Fibroblast of upper back skin (primary cell): ENCODE measurements around the gene KIF14.
"Not testable (repeated sequence)": the region's sequence is repeated elsewhere in the genome, so short reads cannot be mapped to it uniquely, and the experiment has no call there.

Source experiments
- DNase-seq: peaks from one replicate; pipeline ENCODE4 v3.0.0-alpha.2; 2013

KIF14 gene

DNA sequence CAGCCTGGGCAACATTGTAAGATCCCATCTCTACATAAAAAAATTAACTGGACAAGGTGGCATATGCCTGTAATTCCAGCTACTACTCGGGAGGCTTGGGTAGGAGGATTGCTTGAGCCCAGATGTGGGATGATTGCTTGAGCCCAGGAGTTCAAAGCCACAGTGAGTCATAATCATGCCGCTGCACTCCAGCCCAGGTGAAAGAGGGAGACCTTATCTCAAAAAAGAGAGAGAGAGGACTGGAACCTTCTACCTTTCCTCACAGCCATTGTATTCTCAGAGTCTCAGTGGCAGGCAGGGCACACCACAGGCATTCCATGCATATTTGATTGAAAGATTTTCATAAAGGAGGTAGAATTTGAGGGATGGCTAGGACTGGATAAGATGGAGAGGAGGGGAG, 78.4 kb downstream of the KIF14 start:
- DNase-seq: no peak

DNA sequence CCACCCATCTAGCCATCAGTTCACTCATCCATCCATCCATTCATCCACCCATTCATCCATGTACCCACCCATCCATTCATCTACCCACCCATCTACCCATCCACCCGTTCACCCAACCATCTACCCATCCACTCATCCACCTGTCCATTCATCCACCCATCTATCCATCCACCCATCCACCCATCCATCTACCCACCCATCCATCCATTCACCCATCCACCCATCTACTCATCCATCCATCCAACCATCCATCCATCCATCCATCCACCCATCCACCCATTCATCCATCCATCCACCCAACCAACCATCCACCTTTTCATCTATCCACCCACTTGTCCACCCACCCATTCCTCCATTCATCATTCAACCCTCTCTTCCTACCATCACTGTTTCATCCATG, 80.3 kb downstream of the KIF14 start:
- DNase-seq: no peak

DNA sequence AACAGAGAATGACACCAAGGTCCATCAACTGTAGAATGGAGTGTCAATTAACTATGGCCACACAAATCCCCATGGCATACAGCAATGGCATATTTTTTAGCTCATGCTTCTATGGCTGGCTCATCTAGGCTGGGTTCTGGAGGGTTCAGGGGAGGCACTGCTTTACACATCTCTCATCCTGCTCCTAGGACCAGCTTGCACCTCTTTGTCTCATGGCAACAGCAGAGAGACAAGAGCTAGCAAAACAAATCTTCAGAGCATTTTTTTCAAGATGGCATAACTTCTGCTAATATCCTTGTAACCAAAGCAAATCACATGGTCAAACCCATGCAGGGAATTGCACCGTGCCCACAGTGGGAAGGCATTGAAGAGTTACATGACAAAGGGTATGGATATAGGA, 82.4 kb downstream of the KIF14 start:
- no peak for DNase-seq

DNA sequence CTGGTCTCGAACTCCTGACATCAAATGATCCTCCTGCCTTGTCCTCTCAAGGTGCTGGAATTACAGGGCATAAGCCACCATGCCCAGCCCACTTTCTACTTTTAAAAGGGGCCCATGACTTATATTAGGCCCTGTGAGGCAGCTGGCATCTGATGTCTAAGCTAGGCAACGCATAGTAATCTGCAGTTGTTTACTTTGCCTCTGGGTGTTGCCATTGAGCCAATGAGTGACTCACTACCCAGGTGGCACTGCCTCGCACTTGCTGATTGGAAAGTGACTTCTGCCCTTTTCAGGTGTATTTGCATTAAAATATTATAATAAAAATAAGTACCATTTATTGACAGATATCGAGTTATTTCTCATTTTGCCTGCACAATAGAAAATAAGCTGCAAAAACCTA, 84.9 kb downstream of the KIF14 start:
- DNase-seq: no peak

DNA sequence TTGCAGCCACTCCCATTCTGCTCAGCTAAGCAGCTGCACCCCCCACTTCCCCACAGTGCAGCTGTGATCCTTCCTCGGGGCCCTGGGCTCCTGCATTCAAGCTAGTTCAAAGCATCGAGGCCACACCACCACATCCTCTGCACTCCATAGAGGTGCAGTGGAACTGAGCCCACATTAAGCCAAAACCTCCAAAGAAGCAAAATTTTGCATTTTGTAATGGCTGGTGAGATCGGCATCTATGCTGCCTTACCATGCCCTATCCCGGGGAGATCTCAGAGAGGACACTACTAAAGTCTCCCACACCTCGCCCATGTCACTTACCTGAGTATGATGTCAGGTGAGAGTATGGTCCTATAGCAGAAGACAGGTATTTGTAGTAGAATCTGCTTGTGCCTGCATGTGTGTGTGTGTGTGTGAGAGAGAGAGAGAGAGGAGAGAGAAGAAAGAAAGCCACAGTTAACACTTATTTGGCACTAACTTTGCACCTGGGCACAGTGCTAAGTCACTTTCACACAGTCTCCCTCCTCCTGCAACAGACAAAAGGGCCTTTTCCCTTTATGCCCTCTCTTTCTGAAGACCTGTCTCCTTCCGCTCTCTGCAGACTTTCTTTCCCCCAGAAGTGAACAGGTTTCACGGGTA, 89.8 kb downstream of the KIF14 start:
- DNase-seq: no peak

DNA sequence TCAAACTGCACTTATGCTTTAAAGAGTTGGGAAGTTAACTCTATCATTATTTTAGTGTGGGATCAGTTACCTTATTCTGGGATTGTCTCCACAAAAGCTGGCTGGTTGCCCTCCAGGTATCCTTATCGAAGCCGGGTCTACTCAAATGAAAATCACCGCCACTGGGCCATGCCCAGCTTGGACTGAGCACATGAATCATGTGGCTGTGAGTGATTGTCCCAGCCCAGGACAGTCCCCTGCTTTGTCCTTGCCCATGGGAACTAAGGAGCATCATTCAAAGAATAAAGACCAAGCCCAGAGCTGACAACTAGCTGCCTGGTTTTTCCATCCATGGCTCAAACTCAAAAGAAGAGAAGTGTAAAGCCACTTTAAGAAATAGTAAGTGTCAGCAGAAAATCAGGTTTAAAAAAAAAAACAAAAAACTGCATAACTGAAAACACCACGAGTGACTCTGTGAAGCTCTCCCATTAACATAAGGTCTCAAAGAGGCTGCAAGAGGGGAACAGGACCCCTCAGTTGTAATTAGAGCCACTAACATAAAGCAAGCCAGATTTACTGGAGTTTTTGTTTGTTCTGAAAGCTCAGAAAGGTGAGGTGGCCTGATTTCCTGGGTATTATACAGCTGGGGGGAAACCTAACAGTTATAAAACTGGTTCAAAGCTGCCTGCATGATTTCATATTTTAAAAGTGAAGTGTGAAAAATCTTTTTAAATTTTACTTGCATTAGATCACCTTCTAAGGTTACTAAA, 91.5 kb downstream of the KIF14 start:
- no peak for DNase-seq

DNA sequence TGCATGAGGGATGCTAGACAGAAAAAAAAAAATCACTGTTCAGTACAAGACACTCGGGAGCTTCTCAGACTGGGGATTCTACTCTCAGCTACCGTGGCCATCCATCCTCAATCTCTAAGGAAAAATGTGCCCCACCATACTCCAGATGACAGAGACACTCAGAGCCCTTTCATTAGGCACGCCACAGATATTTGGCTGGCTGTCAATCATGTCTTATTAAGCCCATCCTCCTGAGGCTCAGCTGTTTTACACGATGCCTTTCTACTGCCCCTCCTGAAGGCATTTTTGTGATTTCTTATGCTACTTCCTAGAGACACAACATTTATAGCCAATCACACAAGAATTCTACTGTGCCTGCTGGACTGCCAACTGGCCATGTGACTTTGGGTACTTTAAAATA, 92.9 kb downstream of the KIF14 start:
- DNase-seq: peak; percentile 31

DNA sequence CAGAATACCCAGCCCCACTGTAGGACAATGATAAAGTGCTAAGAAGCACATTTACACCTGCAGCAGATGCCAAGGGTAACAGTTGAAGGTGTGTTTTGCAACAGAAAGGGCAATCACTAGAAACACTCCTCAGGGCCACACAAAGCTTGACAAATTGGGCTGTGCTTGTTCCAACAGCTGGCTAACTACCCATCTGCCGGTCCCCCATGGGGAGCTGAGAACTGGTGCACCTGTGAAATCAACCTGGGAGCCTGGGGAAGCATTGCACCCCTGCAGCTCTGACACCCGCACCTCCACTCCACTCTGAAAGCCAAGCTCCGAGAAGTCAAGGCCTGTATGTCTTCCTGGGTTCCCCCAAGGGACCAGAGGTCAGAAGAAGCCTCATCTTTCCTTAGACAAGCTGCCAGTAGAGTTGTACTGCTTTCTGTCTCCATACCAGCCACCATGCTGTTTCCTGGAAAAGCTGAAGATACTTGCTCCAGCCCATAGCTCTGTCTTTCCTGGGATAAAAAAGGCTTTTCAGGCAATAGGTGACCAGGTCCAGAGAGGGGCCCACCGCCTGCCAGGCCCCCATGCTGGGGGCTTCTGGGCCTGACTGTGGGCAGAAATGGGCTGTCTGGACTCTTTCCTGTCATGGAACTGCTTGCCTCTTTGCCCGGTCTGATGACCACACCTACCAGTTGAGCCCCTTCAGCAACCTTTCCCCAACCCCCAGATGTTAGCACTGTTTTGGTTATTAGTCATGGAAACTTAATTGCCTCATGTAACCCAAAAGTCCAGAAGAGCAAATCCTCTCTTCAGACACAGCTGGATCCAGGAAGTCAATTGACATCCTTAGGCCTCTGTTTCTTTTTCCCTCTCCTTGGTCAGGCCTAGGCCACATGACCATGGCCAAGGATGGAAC, 93.6 kb downstream of the KIF14 start:
- peak; percentile 54 for DNase-seq

DNA sequence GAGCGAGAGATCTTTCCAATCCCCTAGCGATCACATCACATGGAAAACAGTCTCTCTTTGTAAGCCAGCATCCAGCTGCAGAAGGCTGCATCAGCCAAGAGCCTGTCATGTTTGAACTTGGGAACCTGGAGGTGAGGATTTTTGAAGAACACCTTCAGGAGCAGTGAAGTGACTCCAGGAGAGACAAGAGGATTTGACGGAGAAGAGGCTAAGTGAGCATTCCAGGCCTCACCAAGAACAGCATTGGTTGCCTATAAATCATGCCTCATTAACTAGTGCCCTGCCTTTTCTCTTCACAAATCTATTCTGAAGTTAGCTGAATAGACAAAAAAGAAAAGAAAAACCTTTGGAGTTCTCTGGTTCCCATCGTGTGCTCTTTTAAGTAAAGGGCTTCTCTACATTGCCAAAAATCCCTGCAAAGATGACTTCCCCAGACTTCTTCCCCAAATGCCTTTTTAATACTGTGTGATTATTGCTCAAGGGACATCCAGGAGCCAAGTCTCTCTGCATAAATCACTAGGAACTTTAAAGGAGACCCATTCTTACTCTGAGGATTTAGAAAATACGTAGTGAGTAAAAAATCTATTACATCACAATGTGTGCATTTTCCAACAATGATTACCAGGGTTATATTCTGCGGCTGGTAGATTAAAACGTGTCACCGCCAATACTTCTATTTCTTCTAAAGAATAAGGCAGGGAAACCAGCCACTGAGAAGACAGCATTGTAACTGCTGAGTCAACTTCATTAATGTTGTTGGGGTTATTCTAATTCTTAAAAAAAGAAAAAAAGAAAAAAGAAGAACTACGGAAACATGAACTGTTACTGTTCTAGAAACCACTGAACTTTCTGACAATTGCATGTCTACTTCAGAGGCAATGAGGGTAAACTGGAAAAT, 95.2 kb downstream of the KIF14 start:
- peak; percentile 79 for DNase-seq

DNA sequence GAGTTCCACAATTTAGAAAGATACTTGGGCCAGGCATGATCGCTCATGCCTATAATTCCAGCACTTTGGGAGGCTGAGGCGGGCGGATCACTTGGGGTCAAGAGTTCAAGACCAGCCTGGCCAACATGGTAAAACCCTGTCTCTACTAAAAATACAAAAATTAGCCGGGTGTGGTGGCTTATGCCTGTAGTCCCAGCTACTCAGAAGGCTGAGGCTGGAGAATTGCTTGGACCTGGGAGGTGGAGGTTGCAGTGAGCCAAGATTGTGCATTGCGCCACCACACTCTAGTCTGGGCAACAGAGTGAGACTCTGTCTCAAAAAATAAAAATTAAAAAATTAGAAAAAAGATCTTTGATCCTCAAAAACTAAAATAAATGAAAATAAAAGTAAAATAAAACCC, 96.0 kb downstream of the KIF14 start:
- not testable (repeated sequence) for DNase-seq

DNA sequence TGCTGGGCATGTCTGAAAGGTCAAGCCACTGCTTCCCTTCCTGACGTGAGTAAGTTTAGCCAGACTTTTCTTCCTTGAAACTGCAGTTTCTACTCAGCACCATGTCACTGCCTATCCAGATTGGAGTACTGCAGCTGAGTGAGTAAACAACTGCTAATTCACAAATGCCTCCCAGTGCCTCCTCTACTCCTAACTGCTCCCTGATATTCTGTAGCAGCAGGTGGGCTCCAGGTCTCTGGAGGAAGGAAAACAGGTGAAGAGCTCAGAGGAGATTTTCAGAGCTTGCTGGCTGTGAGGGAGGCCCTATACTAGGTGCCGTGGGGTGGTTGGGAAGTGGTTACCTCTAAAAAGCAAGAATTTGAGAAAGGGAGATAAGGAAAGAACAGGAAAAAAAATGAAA, 96.5 kb downstream of the KIF14 start:
- DNase-seq: no peak

DNA sequence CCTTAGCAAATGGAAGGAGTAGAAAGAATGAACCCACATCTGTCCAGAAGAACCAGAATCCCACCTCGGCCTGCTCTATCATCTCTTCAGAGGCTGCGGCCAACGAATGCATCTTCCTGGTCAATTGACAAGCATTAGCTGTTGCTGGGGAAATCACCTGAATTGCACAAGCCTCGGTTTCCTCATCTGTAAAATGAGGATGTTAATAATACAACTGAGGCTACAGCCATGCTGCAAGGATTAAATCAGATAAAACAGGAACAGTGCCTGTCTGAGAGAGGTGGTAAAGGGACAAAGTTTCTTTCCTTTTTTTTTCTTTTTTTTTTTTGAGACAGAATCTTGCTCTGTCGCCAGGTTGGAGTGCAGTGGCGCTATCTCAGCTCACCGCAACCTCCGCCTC, 99.8 kb downstream of the KIF14 start:
- DNase-seq: no peak

DNA sequence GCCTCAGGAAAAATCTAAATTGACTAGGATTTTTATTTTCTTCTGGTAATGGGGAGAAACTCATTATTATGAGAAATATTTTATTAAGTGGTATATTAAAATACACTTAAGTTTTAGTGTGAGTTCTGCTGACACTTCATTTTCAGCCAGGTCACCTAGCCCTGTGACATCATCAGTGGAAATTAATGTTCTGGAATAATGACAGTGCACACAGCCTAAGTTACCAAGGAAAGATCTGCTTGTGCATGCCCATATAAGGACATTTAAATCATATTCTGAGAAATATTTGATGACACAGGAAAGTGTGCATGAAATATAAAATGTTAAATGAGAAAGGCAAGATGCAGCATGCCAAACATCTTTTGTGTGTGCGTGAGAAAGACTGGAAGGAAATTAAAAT, 102.0 kb downstream of the KIF14 start:
- peak; percentile 35 for DNase-seq

DNA sequence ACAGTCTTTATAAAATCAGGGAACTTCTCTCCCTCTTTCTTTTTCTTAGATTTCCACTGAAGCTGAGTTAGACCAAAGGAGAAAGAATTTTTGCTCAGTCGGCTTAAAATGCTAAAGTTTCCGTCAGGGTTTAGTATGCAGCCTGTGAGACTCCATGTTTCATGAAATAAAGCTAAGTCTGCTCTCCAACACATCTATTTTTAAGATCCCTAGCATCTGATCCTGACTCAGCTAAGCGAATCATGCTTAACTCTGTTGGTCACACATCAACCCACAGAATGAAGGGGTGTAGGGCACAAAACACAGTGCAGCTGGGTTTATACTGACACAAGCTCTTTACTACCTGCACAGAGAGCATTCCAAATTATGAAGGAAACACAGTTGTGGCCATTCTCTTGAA, 108.4 kb downstream of the KIF14 start:
- DNase-seq: peak; percentile 75

DNA sequence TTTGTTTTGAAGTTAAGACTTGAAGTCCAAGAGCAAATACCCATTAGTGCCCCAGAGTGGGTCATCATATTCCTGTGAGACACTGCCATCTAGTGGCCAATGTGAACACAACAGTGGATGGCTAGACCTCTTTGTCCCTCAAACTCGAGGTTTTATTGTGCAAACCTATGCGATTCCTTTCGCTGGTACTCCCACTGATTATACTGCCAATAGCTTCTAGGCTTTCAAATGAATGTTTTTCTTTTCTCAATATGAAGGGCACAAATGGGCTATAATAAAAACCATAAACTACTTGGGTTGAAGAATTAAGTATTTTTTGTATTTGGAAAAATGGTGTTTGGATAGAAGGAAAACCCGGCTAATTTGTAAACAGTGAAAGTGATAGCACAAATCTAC, 110.3 kb downstream of the KIF14 start:
- DNase-seq: peak; percentile 84

DNA sequence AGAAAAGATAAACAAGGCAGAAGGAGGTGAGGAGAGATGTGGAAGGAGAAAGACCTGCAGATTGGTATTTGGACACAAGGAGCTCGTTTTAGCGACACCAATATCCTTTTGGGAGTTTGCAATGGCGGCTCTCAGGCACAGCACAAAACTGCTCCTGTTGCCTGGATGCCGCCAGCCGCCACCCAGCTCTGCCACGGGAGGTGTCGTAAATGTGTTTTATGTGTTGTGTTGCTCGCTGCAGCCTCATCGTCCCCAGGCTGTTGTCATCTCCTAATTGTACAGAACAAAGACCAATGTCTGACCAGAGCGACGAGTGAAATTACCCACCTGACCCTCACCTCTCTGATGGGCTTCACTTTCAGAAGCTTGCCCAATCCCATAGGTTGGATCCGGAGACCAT, 114.1 kb downstream of the KIF14 start:
- no peak for DNase-seq

DNA sequence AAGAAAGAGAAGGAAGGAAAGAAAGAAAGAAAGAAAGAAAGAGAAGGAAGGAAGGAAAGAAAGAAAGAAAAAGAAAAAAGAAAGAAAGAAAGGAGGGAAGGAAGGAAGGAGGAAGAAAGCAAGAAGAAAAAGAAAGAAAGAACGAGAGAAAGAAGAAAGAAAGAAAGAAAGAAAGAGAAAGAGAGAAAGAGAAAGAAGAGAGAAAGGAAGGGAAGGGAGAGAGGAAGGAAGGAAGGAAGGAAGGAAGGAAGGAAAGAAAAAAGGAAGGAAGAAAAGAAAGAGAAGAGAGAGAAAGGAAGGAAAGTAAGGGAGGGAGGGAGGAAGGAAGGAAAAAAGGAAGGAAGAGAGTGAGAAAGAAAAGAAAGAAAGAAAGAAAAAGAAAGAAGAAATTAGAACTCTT, 115.3 kb downstream of the KIF14 start:
- DNase-seq: no peak
